ENCODE measurements around the gene COL6A5. TPM values are rescaled to one million over a fixed set of nuclear protein-coding genes. Genes with fewer than 3 reads are reported as not detected.

The COL6A5 gene
- total RNA-seq, 1 experiment from 2014 or later, result not detected

- CTCF ChIA-PET, result no interaction called here
- no peak overlapping the region for H3K4me3 ChIP-seq (ENCODE audit: low read depth, low read length)
These were observed 22.0 kb upstream of the COL6A5 start for GRCh38 chr3:130323503-130323902.

GRCh38 chr3:130340766-130341165 is 4.7 kb upstream of the COL6A5 start:
- Mint-ChIP-seq H3K36me3 (ENCODE audit: insufficient read depth, unreplicated experiment) (no peaks in the 10 kb centered on the region), H3K9me3 (ENCODE audit: unreplicated experiment) (peaks cover 20% of the 10 kb centered on the region), H3K4me1 (ENCODE audit: low read depth, unreplicated experiment) (no peaks in the 10 kb centered on the region), H3K27me3 (ENCODE audit: insufficient read depth, unreplicated experiment) (peaks cover 10% of the 10 kb centered on the region), H3K4me3 (ENCODE audit: unreplicated experiment) (no peak overlapping the region), H3K27ac (ENCODE audit: unreplicated experiment) (no peak overlapping the region)
- Histone ChIP-seq H3K27me3 (replicated peaks; ENCODE audit: control insufficient read depth, insufficient read depth, low read length) (no peaks in the 10 kb centered on the region), H3K9me3 (no peaks in the 10 kb centered on the region), H3K4me1 (no peaks in the 10 kb centered on the region), H3K4me3 (ENCODE audit: low read depth, low read length) (no peak overlapping the region), H3K36me3 (ENCODE audit: control insufficient read depth, insufficient read depth, low read length) (no peaks in the 10 kb centered on the region)
- ChIA-PET POLR2A (no interaction called here), CTCF (no interaction called here)
- BruUV-seq (replicated peaks), result no TSS peak
- no peak for DNase-seq
- TF ChIP-seq CTCF (IDR thresholded peaks at IDR 0.05; ENCODE audit: insufficient read depth in 1 of 2, low read depth in 1 of 2, low read length in 1 of 2, severe bottlenecking in 1 of 2, unreplicated experiment in 1 of 2), result no peak
- intact Hi-C loops (cut with micrococcal nuclease; ENCODE audit: unreplicated experiment), result no loop called here

More at GRCh38 chr3:130323503-130323902, 22.0 kb upstream of the COL6A5 start:
- no TSS peak for BruUV-seq (replicated peaks)
- H3K9me3 Mint-ChIP-seq (ENCODE audit: unreplicated experiment), result no peaks in the 10 kb centered on the region
- no peaks in the 10 kb centered on the region for H3K4me1 Mint-ChIP-seq (ENCODE audit: low read depth, unreplicated experiment)
- peaks cover 3% of the 10 kb centered on the region for H3K27me3 Mint-ChIP-seq (ENCODE audit: insufficient read depth, unreplicated experiment)
- H3K36me3 Mint-ChIP-seq (ENCODE audit: insufficient read depth, unreplicated experiment), result no peaks in the 10 kb centered on the region
- TF ChIP-seq CTCF (IDR thresholded peaks at IDR 0.05; ENCODE audit: insufficient read depth in 1 of 2, low read depth in 1 of 2, low read length in 1 of 2, severe bottlenecking in 1 of 2, unreplicated experiment in 1 of 2), result no peak
- no peaks in the 10 kb centered on the region for H3K27me3 ChIP-seq (replicated peaks; ENCODE audit: control insufficient read depth, insufficient read depth, low read length)
- no peak overlapping the region for H3K4me3 Mint-ChIP-seq (ENCODE audit: unreplicated experiment)
- intact Hi-C loops (cut with micrococcal nuclease; ENCODE audit: unreplicated experiment), result no loop called here
- POLR2A ChIA-PET, result interaction anchor here (0.6 kb wide), 1 partner anchor 100 kb away, joined by 4 read pairs; no protein-coding TSS in a partner anchor
- no peak for DNase-seq
- H3K27ac Mint-ChIP-seq (ENCODE audit: unreplicated experiment), result no peak overlapping the region
- H3K36me3 ChIP-seq (ENCODE audit: control insufficient read depth, insufficient read depth, low read length), result no peaks in the 10 kb centered on the region
- no peaks in the 10 kb centered on the region for H3K9me3 ChIP-seq
- no peaks in the 10 kb centered on the region for H3K4me1 ChIP-seq

GRCh38 chr3:130341388-130341787 is 4.1 kb upstream of the COL6A5 start:
- Mint-ChIP-seq H3K4me3 (ENCODE audit: unreplicated experiment) (no peak overlapping the region), H3K27me3 (ENCODE audit: insufficient read depth, unreplicated experiment) (peaks cover 6% of the 10 kb centered on the region), H3K9me3 (ENCODE audit: unreplicated experiment) (peaks cover 14% of the 10 kb centered on the region), H3K27ac (ENCODE audit: unreplicated experiment) (no peak overlapping the region), H3K36me3 (ENCODE audit: insufficient read depth, unreplicated experiment) (no peaks in the 10 kb centered on the region), H3K4me1 (ENCODE audit: low read depth, unreplicated experiment) (no peaks in the 10 kb centered on the region)
- Histone ChIP-seq H3K27me3 (replicated peaks; ENCODE audit: control insufficient read depth, insufficient read depth, low read length) (no peaks in the 10 kb centered on the region), H3K36me3 (ENCODE audit: control insufficient read depth, insufficient read depth, low read length) (no peaks in the 10 kb centered on the region), H3K9me3 (no peaks in the 10 kb centered on the region), H3K4me3 (ENCODE audit: low read depth, low read length) (no peak overlapping the region), H3K4me1 (no peaks in the 10 kb centered on the region)
- ChIA-PET CTCF (no interaction called here), POLR2A (no interaction called here)
- no peak for TF ChIP-seq CTCF (IDR thresholded peaks at IDR 0.05; ENCODE audit: insufficient read depth in 1 of 2, low read depth in 1 of 2, low read length in 1 of 2, severe bottlenecking in 1 of 2, unreplicated experiment in 1 of 2)
- intact Hi-C loops (cut with micrococcal nuclease; ENCODE audit: unreplicated experiment), result no loop called here
- DNase-seq, result no peak
- BruUV-seq (replicated peaks), result no TSS peak

All from Caco-2 (cell line).